ENCODE results near the gene NCAPH2. TPM values are rescaled to one million over a fixed set of nuclear protein-coding genes. Genes with fewer than 3 reads are reported as not detected.

The NCAPH2 gene
- total and polyA plus RNA-seq, 2 of the 8 experiments (the other 6 are each of a cell fraction or from before 2014, with no cell fraction given), result 62.2 to 81.6 TPM

GRCh38 chr22:50545522-50546325 is 37.7 kb downstream of the NCAPH2 start, which contains the start of gene KLHDC7B (continued):
- TF ChIP-seq TEAD4 (IDR thresholded peaks at IDR 0.05; ENCODE audit: low read depth, low read length), result no peak
- TF ChIP-seq POLR2A (IDR thresholded peaks at IDR 0.05; ENCODE audit: control extremely low read depth in 1 of 2, low read depth in 2 of 2, low read length in 2 of 2), result no peak
- TF ChIP-seq JUND (IDR thresholded peaks at IDR 0.05; ENCODE audit: low read length), result no peak

Data from H1 (cell line).